ENCODE results near the gene TAF1B. TPM values are rescaled to one million over a fixed set of nuclear protein-coding genes. Genes with fewer than 3 reads are reported as not detected.

Gene TAF1B
- total and polyA plus RNA-seq, 10 of the 15 experiments (the other 5 are each of a cell fraction or from before 2014, with no cell fraction given), result 8.1 to 18.3 (median 12.4) TPM

DNA sequence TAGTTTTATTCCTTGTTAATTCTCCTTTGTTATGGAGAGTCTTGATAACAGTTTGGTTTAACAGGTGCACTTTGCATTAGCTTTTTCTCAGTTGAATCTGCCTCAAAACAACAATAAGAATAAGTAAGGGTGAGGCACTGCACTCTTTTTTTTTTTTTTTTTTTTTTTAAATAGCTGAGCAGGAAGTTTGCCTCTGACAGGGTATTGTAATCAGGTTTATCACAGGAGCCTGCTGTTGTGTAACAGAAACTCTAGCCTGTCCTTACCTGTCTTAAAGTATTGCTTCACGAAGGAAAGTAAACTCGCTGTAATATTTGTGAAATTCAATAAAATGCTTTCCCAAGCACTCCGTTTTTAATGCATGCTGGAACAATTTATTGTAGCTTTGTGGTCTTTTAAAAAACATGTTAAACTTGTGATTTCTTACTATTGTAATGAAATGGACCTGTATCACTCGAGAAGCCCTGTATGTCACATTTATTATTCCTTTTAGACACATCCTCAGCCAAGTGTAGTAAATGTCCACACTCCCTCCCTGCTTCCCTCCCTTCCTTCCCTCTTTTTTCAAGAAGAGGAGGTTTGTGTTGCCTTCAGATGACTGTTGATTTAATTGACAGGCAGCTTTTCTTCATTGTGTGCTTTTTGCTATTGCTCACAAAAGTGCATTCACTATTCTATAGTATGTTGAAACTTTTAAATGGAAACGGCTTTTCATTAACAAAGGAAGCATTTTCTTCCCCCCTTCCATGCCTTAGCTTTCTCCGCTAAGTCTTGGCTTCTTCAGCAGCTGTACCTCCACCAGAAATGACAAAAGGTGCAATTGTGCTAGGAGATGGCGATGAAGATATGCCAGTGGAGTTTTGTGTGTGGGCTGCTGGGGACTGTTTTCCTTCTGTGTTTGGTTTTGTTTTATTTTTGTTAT, 52.7 kb downstream of the TAF1B start:
- Histone ChIP-seq H3K36me3 (ENCODE audit: control insufficient read depth in 2 of 2, insufficient read depth in 2 of 2, low read length in 1 of 2) (no peaks in the 10 kb centered on the region), H3K27me3 (replicated peaks in 1 of 2; ENCODE audit: control insufficient read depth in 2 of 2, insufficient read depth in 2 of 2, low read length in 1 of 2) (no peaks in the 10 kb centered on the region), H4K20me1 (ENCODE audit: control insufficient read depth, insufficient read depth) (no peaks in the 10 kb centered on the region), H2AFZ (ENCODE audit: control insufficient read depth, low read depth, low read length) (no peak overlapping the region), H3K9ac (ENCODE audit: control insufficient read depth, insufficient read depth, low read length) (no peak overlapping the region), H3K4me1 (ENCODE audit: control insufficient read depth, insufficient read depth, low read length) (peaks cover 3% of the 10 kb centered on the region; the same call in 1 of the 2 replicates), H3K79me2 (ENCODE audit: control insufficient read depth, insufficient read depth, low read length) (no peaks in the 10 kb centered on the region), H3K9me3 (replicated peaks; ENCODE audit: control insufficient read depth, insufficient read depth, low read length) (no peaks in the 10 kb centered on the region), H3K4me2 (ENCODE audit: control insufficient read depth, insufficient read depth) (no peak overlapping the region), H3K4me3 (no peak overlapping the region), H3K27ac (ENCODE audit: control insufficient read depth, insufficient read depth) (no peak overlapping the region)
- no TSS peak for BruUV-seq (replicated peaks)
- no peak for DNase-seq (ENCODE audit: low read depth, low spot score)
- in situ Hi-C loops (cut with MboI) (no loop called here), intact Hi-C loops (cut with micrococcal nuclease; ENCODE audit: unreplicated experiment) (no loop called here)
- POLR2A ChIA-PET, result interaction anchor here (0.5 to 0.7 kb wide), 3 partner anchors 24 to 799 kb away, joined by 3 to 5 read pairs (median 4); no protein-coding TSS in a partner anchor
- CTCF ChIA-PET, result interaction anchor here (0.9 kb wide), 1 partner anchor 20 kb away, joined by 3 read pairs; no protein-coding TSS in a partner anchor
- TF ChIP-seq MTA2 (IDR thresholded peaks at IDR 0.05; ENCODE audit: low read depth) (no peak), NR2C2 (IDR thresholded peaks at IDR 0.05; ENCODE audit: borderline replicate concordance, control insufficient read depth, insufficient read length, low read depth) (no peak), ATF2 (IDR thresholded peaks at IDR 0.05; ENCODE audit: low read length) (no peak), IKZF2 (IDR thresholded peaks at IDR 0.05) (no peak), RB1 (IDR thresholded peaks at IDR 0.05; ENCODE audit: borderline replicate concordance) (no peak), IRF3 (IDR thresholded peaks at IDR 0.05) (no peak), SIN3A (IDR thresholded peaks at IDR 0.05; ENCODE audit: low read depth, low read length) (no peak), SMAD1 (IDR thresholded peaks at IDR 0.05; ENCODE audit: low read depth, partially characterized antibody) (no peak), NFXL1 (IDR thresholded peaks at IDR 0.05; ENCODE audit: borderline replicate concordance) (no peak), BCL3 (IDR thresholded peaks at IDR 0.05; ENCODE audit: borderline replicate concordance, insufficient read depth, low read depth, low read length, poor library complexity, severe bottlenecking) (no peak), ASH2L (IDR thresholded peaks at IDR 0.05; ENCODE audit: borderline replicate concordance, low read depth) (no peak), ATF3 (IDR thresholded peaks at IDR 0.05; ENCODE audit: borderline replicate concordance, extremely low read depth, low read depth, low read length) (no peak), SREBF2 (IDR thresholded peaks at IDR 0.05; ENCODE audit: low read length) (no peak), ZSCAN29 (IDR thresholded peaks at IDR 0.05) (no peak), SMAD5 (IDR thresholded peaks at IDR 0.05; ENCODE audit: low read depth) (no peak), MTA3 (IDR thresholded peaks at IDR 0.05; ENCODE audit: borderline replicate concordance, low read length) (no peak), NFYA (IDR thresholded peaks at IDR 0.05; ENCODE audit: borderline replicate concordance, low read depth, low read length) (no peak), HCFC1 (IDR thresholded peaks at IDR 0.05; ENCODE audit: low read length) (no peak)
- RAD21 ChIA-PET (ENCODE audit: unreplicated experiment), result interaction anchor here (0.7 kb wide), 1 partner anchor 10 kb away, joined by 4 read pairs; no protein-coding TSS in a partner anchor
- FAIRE-seq, result no peak
- ATAC-seq, result no peak
- WGBS (ENCODE audit: insufficient coverage, insufficient replicate concordance, low lambda C conversion rate, missing lambda C conversion rate), result 96% methylated on average over 7 of the region's 7 CpGs
- SMC1A ChIA-PET (ENCODE audit: uncharacterized antibody, unreplicated experiment), result interaction anchor here (0.9 kb wide), 1 partner anchor 80 kb away, joined by 5 read pairs; no protein-coding TSS in a partner anchor

Measured in GM12878 (cell line).